A673 (cell line): ENCODE results near the gene GPLD1. TPM values are rescaled to one million over a fixed set of nuclear protein-coding genes. Genes with fewer than 3 reads are reported as not detected.

Experiments
- BruUV-seq: library from RNA; stranded (reverse); fragments of 400-500 nt; replicated peaks from 2 replicates; lab custom pipeline; 2021; lab: Mats Ljungman, UMichigan
- CTCF ChIA-PET: fragments of 300-600 bp; sonication (Branson Sonifier 250); formaldehyde crosslinking; loops from one replicate; lab custom pipeline; 2022; ENCODE audit warnings: antibody characterized with exemption; lab: Charles Lee
- POLR2A ChIA-PET: fragments of 300-600 bp; sonication (Branson Sonifier 250); formaldehyde crosslinking; loops from one replicate; lab custom pipeline; 2022; ENCODE audit warnings: antibody characterized with exemption; ENCODE audit not compliant: low non-redundant PET; lab: Charles Lee
- DNase-seq: peaks from one replicate; pipeline ENCODE4 v3.0.0-alpha.2; 2015; ENCODE audit warnings: low spot score
- H3K27ac ChIP-seq: fragments of 200-600 bp; sonication (generic); 2 replicates; pipeline ENCODE4 v1.5.1; 2016; ENCODE audit warnings: mixed run types, low read depth, mild to moderate bottlenecking, mixed read lengths, antibody characterized with exemption, low read length; ENCODE audit not compliant: poor library complexity, severe bottlenecking
- H3K27me3 ChIP-seq: fragments of 200-600 bp; sonication (generic); replicated peaks from 2 replicates; pipeline ENCODE4 v1.6.1; 2017; ENCODE audit warnings: mixed run types, low read depth, mild to moderate bottlenecking, mixed read lengths, antibody characterized with exemption, low read length; ENCODE audit not compliant: insufficient read depth, poor library complexity
- H3K36me3 ChIP-seq: fragments of 200-600 bp; sonication (generic); 2 replicates; pipeline ENCODE4 v1.6.1; 2016; ENCODE audit warnings: mixed run types, mild to moderate bottlenecking, mixed read lengths, antibody characterized with exemption, low read length; ENCODE audit not compliant: insufficient read depth, poor library complexity, severe bottlenecking
- H3K4me1 ChIP-seq: fragments of 200-600 bp; sonication (generic); 2 replicates; pipeline ENCODE4 v1.6.1; 2017; ENCODE audit warnings: mixed run types, mild to moderate bottlenecking, mixed read lengths, antibody characterized with exemption, low read length; ENCODE audit not compliant: insufficient read depth, poor library complexity, severe bottlenecking
- H3K4me3 ChIP-seq: fragments of 200-600 bp; sonication (generic); 2 replicates; pipeline ENCODE4 v1.5.1; 2016; ENCODE audit warnings: low read depth, mixed run types, mild to moderate bottlenecking, mixed read lengths, low read length; ENCODE audit not compliant: poor library complexity, severe bottlenecking
- H3K9me3 ChIP-seq: fragments of 200-600 bp; sonication (generic); 2 replicates; pipeline ENCODE4 v1.6.1; 2016; ENCODE audit warnings: mixed run types, low read depth, mild to moderate bottlenecking, mixed read lengths, antibody characterized with exemption, low read length; ENCODE audit not compliant: poor library complexity, severe bottlenecking
- CTCF ChIP-seq: fragments of 300-800, 200-600 bp; sonication (generic); conservative IDR thresholded peaks from 2 replicates; pipeline ENCODE4 v1.5.1; 2017; ENCODE audit warnings: low read depth, mild to moderate bottlenecking, antibody characterized with exemption, low read length, moderate library complexity, mixed read lengths
- EZH2 ChIP-seq: fragments of 200-600 bp; sonication (generic); IDR thresholded peaks from 2 replicates; pipeline ENCODE4 v1.6.1; 2017; ENCODE audit warnings: borderline replicate concordance, low read depth, mild to moderate bottlenecking, mixed read lengths, antibody characterized with exemption, low read length; ENCODE audit not compliant: poor library complexity, severe bottlenecking
- intact Hi-C: fragments of 100-400 bp; cut with micrococcal nuclease; formaldehyde crosslinking; loops from one replicate; pipeline ENCODE4 v1.10.0; 2022; ENCODE audit not compliant: unreplicated experiment
- total RNA-seq: library from RNA; stranded (reverse); gene quantifications from 2 replicates; pipeline ENCODE4 v1.2.3, GENCODE V29; 2021

The GPLD1 gene
- total RNA-seq, 1 experiment from 2014 or later: 1.1 TPM

DNA sequence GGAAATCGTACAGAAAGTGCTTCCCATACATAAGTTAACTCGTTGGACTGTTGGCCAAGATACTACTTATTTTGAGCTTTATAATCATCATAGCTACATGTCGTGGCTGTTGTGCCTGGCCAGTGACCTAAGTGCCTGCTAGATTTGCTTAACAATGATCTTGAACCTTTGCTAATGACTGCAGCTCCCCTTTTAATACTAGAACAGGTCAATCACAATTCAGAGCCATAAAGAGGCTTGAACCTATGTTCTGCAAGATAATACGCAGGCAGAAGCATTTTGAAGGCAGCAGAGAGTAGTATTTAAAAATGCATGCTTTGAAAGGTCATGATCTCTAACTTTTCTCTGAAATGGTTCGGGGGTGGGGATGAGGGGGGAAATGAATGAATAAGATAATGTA, 84.1 kb downstream of the GPLD1 start:
- Histone ChIP-seq H3K27ac (no peak overlapping the region), H3K9me3 (no peaks in the 10 kb centered on the region), H3K27me3 (no peaks in the 10 kb centered on the region), H3K36me3 (peaks cover 58% of the 10 kb centered on the region), H3K4me3 (no peak overlapping the region), H3K4me1 (no peaks in the 10 kb centered on the region)
- POLR2A ChIA-PET: interaction anchor here (0.7 kb wide), 1 partner anchor 777 kb away, joined by 5 read pairs; no protein-coding TSS in a partner anchor
- intact Hi-C loops: no loop called here
- no TSS peak for BruUV-seq
- CTCF ChIA-PET: interaction anchor here (0.7 kb wide), 1 partner anchor 132 kb away, joined by 6 read pairs; no protein-coding TSS in a partner anchor
- DNase-seq: no peak
- TF ChIP-seq CTCF (no peak), EZH2 (no peak)

- CTCF ChIA-PET: no interaction called here
- H3K27me3 ChIP-seq: no peaks in the 10 kb centered on the region
- peaks cover 40% of the 10 kb centered on the region for H3K36me3 ChIP-seq
- TF ChIP-seq EZH2 (no peak), CTCF (no peak)
- peak overlapping the region; percentile 82 for H3K27ac ChIP-seq
- POLR2A ChIA-PET: no interaction called here
- DNase-seq: no peak
- H3K9me3 ChIP-seq: no peaks in the 10 kb centered on the region
- intact Hi-C loops: no loop called here
- H3K4me3 ChIP-seq: peak overlapping the region; percentile 90
- BruUV-seq: no TSS peak
- no peaks in the 10 kb centered on the region for H3K4me1 ChIP-seq
Observed at GRCh38 chr6:24403501-24403824, 85.9 kb downstream of the GPLD1 start.

- BruUV-seq: no TSS peak
- Histone ChIP-seq H3K27ac (peak within 1 kb of the TSS; percentile 82), H3K4me1 (no peaks in the 10 kb centered on the region), H3K27me3 (no peaks in the 10 kb centered on the region), H3K9me3 (no peaks in the 10 kb centered on the region), H3K4me3 (peak within 1 kb of the TSS; percentile 90), H3K36me3 (peaks cover 35% of the 10 kb centered on the region)
- ChIA-PET CTCF (interaction anchor here (0.6 kb wide), 1 partner anchor 129 kb away, joined by 8 read pairs; no protein-coding TSS in a partner anchor), POLR2A (no interaction called here)
- TF ChIP-seq CTCF (no peak), EZH2 (no peak)
- peak; percentile 79 for DNase-seq
- intact Hi-C loops: no loop called here
Observed at GRCh38 chr6:24402697-24403500, 86.5 kb downstream of the GPLD1 start, which contains the start of gene MRS2. Gene MRS2, plus strand, starts transcription at chr6:24402936. Its CDS starts 111 bp downstream, at chr6:24403047.
